Progenitor cell of endocrine pancreas (in vitro differentiated cells): ENCODE measurements around the gene GTPBP6. TPM values are rescaled to one million over a fixed set of nuclear protein-coding genes. Genes with fewer than 3 reads are reported as not detected.

Source experiments
- DNase-seq: peaks from one replicate; pipeline ENCODE4 v3.0.0; 2021; ENCODE audit warnings: low spot score; ENCODE audit not compliant: unreplicated experiment
- H3K27ac Mint-ChIP-seq: 2 replicates; pipeline ENCODE4 v1.8.0; 2021; ENCODE audit warnings: mild to moderate bottlenecking, moderate library complexity, mixed read lengths
- H3K27me3 Mint-ChIP-seq: 2 replicates; pipeline ENCODE4 v1.8.0; 2021; ENCODE audit warnings: mixed read lengths
- H3K36me3 Mint-ChIP-seq: 2 replicates; pipeline ENCODE4 v1.8.0; 2022; ENCODE audit warnings: mixed read lengths; ENCODE audit not compliant: insufficient read depth
- H3K4me1 Mint-ChIP-seq: 2 replicates; pipeline ENCODE4 v1.8.0; 2021; ENCODE audit warnings: low read depth, mixed read lengths
- H3K4me3 Mint-ChIP-seq: 2 replicates; pipeline ENCODE4 v1.8.0; 2021; ENCODE audit warnings: low read depth, mild to moderate bottlenecking, moderate library complexity, mixed read lengths
- H3K9me3 Mint-ChIP-seq: 2 replicates; pipeline ENCODE4 v1.8.0; 2021; ENCODE audit warnings: low read depth, mixed read lengths
- total RNA-seq: library from RNA; stranded (reverse); gene quantifications from 2 replicates; pipeline ENCODE4 v1.2.1, GENCODE V29; 2021
- TF ChIP-seq, protein P1 (sequence below): fragments of 200-600 bp; sonication (generic); IDR thresholded peaks from one replicate; pipeline ENCODE4 v1.5.0; 2021; ENCODE audit warnings: antibody characterized with exemption, mild to moderate bottlenecking; ENCODE audit not compliant: unreplicated experiment

The GTPBP6 gene
- total RNA-seq, 1 donor from 2014 or later = 72.7 TPM

DNA sequence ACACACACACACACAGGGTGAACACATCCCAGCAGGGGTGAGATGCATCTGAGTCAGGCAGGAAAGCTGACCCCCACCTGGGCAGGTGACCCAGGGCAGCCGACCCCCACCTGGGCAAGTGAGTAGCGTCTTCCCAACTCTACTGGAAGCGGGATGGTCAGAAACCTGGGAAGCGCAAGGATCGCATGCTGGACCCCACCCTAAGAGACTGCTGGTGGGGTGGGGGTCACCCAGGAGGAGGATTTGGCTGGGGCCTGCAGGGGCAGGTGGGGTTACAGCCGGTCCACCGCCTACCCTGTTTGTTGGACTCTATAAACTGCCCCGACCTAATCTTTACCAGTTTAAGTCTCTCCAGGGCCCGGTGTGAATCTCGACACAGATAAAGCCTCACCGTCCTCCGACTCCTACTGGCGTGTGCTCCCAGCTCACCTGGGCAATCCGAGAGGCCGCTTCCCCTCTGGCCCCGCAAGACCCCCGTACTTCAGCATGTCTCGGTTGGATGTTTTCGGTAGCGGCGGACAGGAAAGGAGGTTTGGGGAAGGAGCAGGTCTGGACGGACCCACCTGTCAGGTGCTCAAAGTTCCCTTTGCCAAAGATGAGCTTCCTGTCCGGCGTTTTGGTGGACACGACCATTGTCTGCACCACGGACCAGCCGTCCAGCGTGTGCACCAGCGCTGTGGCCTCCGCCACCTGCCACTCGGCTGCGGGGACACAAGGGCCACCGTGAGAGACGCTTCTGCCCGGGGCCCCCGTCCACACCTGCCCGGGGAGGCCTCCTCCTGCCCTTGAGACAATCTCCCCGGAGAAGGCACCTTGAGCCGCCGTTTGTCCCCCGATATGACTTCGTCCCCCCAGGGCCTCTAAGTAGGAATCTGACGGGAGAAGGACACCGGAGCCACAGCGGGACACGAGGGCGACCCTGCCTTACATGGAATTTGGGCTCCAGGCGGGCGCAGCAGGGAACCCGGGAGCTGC lies 2.0 kb downstream of the GTPBP6 start:
- peak overlapping the region; percentile 56 for H3K4me3 Mint-ChIP-seq
- no peaks in the 10 kb centered on the region for H3K27me3 Mint-ChIP-seq
- TF ChIP-seq, protein P1, sequence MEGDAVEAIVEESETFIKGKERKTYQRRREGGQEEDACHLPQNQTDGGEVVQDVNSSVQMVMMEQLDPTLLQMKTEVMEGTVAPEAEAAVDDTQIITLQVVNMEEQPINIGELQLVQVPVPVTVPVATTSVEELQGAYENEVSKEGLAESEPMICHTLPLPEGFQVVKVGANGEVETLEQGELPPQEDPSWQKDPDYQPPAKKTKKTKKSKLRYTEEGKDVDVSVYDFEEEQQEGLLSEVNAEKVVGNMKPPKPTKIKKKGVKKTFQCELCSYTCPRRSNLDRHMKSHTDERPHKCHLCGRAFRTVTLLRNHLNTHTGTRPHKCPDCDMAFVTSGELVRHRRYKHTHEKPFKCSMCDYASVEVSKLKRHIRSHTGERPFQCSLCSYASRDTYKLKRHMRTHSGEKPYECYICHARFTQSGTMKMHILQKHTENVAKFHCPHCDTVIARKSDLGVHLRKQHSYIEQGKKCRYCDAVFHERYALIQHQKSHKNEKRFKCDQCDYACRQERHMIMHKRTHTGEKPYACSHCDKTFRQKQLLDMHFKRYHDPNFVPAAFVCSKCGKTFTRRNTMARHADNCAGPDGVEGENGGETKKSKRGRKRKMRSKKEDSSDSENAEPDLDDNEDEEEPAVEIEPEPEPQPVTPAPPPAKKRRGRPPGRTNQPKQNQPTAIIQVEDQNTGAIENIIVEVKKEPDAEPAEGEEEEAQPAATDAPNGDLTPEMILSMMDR = no peak
- H3K9me3 Mint-ChIP-seq = no peaks in the 10 kb centered on the region
- DNase-seq = no peak
- peaks cover 13% of the 10 kb centered on the region for H3K36me3 Mint-ChIP-seq
- peaks cover 6% of the 10 kb centered on the region for H3K4me1 Mint-ChIP-seq
- H3K27ac Mint-ChIP-seq = no peak overlapping the region

DNA sequence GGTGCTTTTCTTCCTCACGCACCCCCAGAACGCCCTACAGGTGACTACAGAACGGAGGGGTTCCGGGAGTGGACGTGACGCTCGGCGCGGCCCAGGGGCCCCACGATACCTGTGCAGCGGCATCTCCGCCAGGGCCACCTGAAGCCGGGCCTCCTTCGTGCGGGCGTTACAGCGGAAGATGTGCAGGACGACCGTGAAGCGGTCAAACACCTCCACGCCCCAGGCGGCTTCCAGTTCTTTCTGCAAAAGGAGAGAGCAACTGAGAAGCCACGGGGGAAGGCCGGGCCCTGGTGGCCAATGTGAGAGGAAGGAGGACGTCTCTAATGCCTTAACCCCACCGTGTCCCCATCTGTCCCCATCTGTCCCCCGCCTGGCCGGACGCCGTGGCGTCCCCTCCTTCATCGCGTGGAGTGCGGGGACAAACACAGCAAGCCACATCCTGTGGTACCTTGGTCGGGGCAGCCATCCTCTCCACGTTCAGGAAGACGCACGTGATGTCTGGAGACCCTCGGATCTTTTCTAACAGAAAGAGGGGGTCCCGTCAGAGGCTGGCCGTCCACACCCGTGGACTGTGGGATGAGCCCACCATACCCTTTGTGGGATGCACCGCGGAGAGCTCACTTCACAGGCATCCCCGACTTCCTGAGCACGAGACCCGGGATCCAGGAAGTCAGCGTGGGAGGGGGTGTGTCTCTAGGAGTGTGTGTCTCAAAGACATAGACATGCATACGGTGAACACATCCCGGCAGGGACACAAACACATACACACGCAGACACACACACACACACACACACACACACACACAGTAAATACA lies 3.6 kb downstream of the GTPBP6 start:
- peaks cover 14% of the 10 kb centered on the region for H3K36me3 Mint-ChIP-seq
- no peaks in the 10 kb centered on the region for H3K27me3 Mint-ChIP-seq
- H3K4me1 Mint-ChIP-seq = peaks cover 2% of the 10 kb centered on the region
- TF ChIP-seq, protein P1 = no peak
- H3K4me3 Mint-ChIP-seq = no peak overlapping the region
- no peak for DNase-seq
- no peak overlapping the region for H3K27ac Mint-ChIP-seq
- no peaks in the 10 kb centered on the region for H3K9me3 Mint-ChIP-seq

DNA sequence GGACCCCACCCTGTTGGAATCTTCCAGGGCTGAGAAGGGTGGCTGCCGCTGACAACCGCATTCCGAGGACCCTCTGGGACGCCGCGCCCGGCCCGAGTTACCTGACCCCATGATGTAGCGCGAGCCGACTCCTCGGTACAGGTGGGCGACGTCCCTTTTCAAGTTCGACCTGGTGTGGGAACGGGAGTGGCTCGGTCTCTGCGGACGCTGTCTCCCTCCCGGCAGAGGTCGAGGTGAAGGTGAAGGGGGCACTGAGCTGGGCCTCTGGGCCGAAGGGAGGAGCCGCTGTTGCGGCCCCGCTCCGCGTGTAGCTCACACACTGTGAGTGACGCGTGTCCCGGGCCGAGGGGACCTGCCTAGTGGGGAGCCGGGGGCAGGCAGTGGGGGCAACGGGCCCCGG lies 4.5 kb downstream of the GTPBP6 start:
- Mint-ChIP-seq H3K9me3 (no peaks in the 10 kb centered on the region), H3K4me3 (no peak overlapping the region), H3K36me3 (peaks cover 17% of the 10 kb centered on the region), H3K27ac (no peak overlapping the region), H3K4me1 (peaks cover 2% of the 10 kb centered on the region), H3K27me3 (no peaks in the 10 kb centered on the region)
- no peak for DNase-seq
- TF ChIP-seq, protein P1 = no peak

DNA sequence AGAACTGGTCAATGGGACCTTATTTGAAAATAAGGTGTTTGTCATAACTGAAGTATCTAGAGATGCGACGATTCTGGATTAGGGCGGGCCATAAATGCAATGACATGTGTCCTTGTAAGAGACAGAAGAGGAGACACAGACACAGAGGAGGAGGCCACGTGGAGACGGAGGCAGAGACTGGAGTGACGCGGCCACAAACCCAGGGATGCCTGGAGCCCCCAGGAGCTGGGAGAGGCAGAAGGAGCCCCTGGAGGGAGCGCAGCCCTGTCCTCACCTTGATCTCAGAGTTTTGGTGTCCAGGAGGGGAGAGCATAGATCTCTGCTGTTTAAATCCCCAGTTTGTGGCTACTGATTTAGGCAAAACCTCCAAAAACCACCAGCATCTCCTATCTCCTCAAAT lies 5.0 kb downstream of the GTPBP6 start:
- H3K36me3 Mint-ChIP-seq = peaks cover 17% of the 10 kb centered on the region
- no peaks in the 10 kb centered on the region for H3K9me3 Mint-ChIP-seq
- no peak overlapping the region for H3K27ac Mint-ChIP-seq
- peaks cover 2% of the 10 kb centered on the region for H3K4me1 Mint-ChIP-seq
- no peak for DNase-seq
- H3K4me3 Mint-ChIP-seq = no peak overlapping the region
- TF ChIP-seq, protein P1 = no peak
- no peaks in the 10 kb centered on the region for H3K27me3 Mint-ChIP-seq

DNA sequence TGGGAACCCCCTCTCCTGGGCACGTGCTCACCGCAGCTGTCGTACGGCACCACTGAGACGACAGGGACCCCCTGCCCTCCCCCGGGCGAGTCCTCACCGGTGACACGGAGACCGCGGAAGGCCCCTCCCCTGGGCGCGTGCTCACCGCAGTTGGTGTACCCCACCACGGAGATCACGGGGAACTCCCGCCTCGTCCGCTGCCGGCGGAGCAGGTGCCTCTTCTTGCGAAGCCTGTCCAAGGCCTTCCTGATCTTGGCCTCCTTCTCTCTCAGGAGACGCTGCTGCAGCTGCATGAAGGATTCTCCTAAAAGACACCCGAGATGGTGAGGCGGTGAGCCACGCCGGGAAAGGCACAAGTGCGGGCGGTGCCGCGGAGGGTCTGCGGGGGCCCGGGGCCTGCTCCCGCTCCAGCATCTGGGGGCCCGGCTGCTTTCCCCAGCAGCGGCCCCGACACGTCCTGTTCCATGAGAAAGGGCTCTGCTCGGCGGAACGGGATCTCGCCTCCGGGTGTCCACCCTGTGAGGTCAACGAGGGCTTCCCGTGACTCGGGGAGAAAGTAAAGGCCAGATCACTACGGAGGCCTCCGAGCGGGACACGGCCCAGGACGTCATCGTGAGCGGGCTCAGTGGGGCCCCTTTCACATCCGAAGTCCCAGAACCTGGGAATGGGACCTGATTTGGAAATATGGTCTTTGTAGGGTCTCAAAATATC lies 5.8 kb downstream of the GTPBP6 start:
- H3K4me1 Mint-ChIP-seq = peaks cover under 1% of the 10 kb centered on the region
- H3K9me3 Mint-ChIP-seq = no peaks in the 10 kb centered on the region
- H3K27ac Mint-ChIP-seq = no peak overlapping the region
- TF ChIP-seq, protein P1 = no peak
- H3K4me3 Mint-ChIP-seq = no peak overlapping the region
- H3K36me3 Mint-ChIP-seq = peaks cover 15% of the 10 kb centered on the region
- no peaks in the 10 kb centered on the region for H3K27me3 Mint-ChIP-seq
- DNase-seq = no peak
